Mucosa of descending colon (tissue), 3 donors: Measurements from ENCODE around the gene CHST11. TPM values are rescaled to one million over a fixed set of nuclear protein-coding genes. Genes with fewer than 3 reads are reported as not detected.
A peak's percentile ranks its signal among the peaks of the same experiment; 100 is the strongest.

Source experiments
- ATAC-seq: fragments of 200-7000 bp; cut with Tn5 transposase; one replicate; pipeline ENCODE4 v1.9.1; 2020; ENCODE audit warnings: mild to moderate bottlenecking, moderate library complexity
- DNase-seq, 3 donors: peaks; one replicate each; pipeline ENCODE4 v3.0.0-alpha.2; 2020
- H3K36me3 ChIP-seq: fragments of 200-600 bp; one replicate; pipeline ENCODE4 v1.8.0; 2021; ENCODE audit warnings: low read depth, mild to moderate bottlenecking
- H3K4me1 ChIP-seq: fragments of 200-600 bp; one replicate; pipeline ENCODE4 v1.8.0; 2021; ENCODE audit warnings: low read depth, mild to moderate bottlenecking
- H3K4me3 ChIP-seq: fragments of 200-600 bp; one replicate; pipeline ENCODE4 v1.8.0; 2021; ENCODE audit warnings: mild to moderate bottlenecking
- H3K9me3 ChIP-seq: fragments of 200-600 bp; one replicate; pipeline ENCODE4 v1.8.0; 2021; ENCODE audit warnings: mild to moderate bottlenecking
- intact Hi-C, 2 donors: fragments of 100-400 bp; cut with DNase I in 1 of 2; cut with micrococcal nuclease in 1 of 2; formaldehyde crosslinking; loops; one replicate each; pipeline versions ENCODE4 v1.11.0 to v1.11.1; 2022; cut with DNase I, micrococcal nuclease
- total RNA-seq, 3 donors: library from RNA; stranded (reverse); fragmentation: NEBNext Ultra II Directional in 2 of 3; extraction: Animal tissue kit (Norgen Biotek cat#: 25700) in 2 of 3; gene quantifications; one replicate each; pipeline versions ENCODE4 v1.2.1 to v1.2.4, GENCODE V29; 2021 to 2023
- TF ChIP-seq, protein P1 (sequence below): fragments of 200-600 bp; IDR thresholded peaks from one replicate; pipeline ENCODE4 v1.8.0; 2022; ENCODE audit warnings: antibody characterized with exemption, mild to moderate bottlenecking
- donor health status: DM: no; HTN: no; CAD: no; lungs with moderate emphysema.
- donor health status: DM: no; HTN: no; CAD: no.
- donor health status: DM: no; HTN: yes; CAD: no.

CHST11 gene
- total RNA-seq, 3 donors from 2014 or later = 3.3 to 15.2 (median 6.6) TPM

DNA sequence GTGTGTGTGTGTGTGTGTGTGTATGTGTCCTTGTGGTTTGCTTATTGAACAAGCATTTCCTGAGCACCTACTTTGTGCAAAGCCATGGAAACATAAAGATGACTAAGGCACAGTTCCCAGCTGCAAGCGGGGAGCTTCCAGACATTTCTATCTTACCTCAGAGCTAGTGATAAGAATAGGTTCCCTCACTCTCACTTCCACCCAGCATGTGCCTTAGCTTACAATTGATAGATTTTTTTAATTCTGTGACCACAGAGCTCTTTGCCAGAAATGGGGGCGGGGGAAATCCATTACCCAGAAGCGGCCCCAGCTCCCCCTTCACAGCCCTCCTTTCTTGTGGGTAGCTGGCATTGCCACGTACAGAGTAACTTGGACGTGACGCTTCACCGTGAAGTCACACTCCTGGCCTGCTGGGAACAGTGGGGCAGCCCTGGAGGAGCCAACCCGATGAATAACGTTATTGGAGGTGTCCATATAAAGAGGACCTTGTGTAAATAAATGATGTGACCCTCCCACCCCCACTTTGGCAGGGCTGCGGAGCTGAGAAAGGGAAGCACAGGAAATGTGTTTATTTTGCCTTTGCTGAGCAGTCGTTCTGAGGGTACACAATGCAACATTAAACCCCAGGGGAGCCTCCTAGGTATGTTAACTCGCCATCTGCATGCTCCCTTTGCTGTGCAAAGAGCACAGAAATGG is 238.9 kb downstream of the CHST11 start:
- TF ChIP-seq, protein P1, sequence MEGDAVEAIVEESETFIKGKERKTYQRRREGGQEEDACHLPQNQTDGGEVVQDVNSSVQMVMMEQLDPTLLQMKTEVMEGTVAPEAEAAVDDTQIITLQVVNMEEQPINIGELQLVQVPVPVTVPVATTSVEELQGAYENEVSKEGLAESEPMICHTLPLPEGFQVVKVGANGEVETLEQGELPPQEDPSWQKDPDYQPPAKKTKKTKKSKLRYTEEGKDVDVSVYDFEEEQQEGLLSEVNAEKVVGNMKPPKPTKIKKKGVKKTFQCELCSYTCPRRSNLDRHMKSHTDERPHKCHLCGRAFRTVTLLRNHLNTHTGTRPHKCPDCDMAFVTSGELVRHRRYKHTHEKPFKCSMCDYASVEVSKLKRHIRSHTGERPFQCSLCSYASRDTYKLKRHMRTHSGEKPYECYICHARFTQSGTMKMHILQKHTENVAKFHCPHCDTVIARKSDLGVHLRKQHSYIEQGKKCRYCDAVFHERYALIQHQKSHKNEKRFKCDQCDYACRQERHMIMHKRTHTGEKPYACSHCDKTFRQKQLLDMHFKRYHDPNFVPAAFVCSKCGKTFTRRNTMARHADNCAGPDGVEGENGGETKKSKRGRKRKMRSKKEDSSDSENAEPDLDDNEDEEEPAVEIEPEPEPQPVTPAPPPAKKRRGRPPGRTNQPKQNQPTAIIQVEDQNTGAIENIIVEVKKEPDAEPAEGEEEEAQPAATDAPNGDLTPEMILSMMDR = no peak
- DNase-seq = peak in 1 of 3 donors; percentile 13
- ATAC-seq = peak; percentile 63
- H3K4me3 ChIP-seq = no peak overlapping the region
- H3K4me1 ChIP-seq = no peaks in the 10 kb centered on the region
- intact Hi-C loops = no loop called here
- H3K9me3 ChIP-seq = no peaks in the 10 kb centered on the region
- H3K36me3 ChIP-seq = no peaks in the 10 kb centered on the region

DNA sequence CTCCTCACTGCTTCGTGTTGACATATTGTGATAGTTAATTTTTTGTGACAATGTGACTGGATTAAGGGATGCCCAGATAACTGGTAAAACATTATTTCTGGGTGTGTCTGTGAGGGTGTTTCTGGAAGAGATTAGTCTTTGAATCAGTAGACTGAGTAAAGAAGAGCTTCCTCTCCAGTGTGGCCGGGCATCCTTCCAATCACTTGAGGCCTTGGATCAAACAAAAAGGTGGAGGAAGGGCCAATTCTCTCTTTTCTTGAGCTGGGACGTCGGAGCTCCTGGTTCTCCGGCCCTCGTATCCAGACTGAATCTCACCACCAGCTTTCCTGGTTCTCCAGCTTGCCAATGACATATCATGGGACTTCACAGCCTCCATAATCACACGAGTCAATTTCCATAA is 240.4 kb downstream of the CHST11 start:
- Histone ChIP-seq H3K4me1 (no peaks in the 10 kb centered on the region), H3K9me3 (no peaks in the 10 kb centered on the region), H3K4me3 (no peak overlapping the region), H3K36me3 (no peaks in the 10 kb centered on the region)
- ATAC-seq = no peak
- intact Hi-C loops = no loop called here
- no peak for DNase-seq
- TF ChIP-seq, protein P1 = no peak

DNA sequence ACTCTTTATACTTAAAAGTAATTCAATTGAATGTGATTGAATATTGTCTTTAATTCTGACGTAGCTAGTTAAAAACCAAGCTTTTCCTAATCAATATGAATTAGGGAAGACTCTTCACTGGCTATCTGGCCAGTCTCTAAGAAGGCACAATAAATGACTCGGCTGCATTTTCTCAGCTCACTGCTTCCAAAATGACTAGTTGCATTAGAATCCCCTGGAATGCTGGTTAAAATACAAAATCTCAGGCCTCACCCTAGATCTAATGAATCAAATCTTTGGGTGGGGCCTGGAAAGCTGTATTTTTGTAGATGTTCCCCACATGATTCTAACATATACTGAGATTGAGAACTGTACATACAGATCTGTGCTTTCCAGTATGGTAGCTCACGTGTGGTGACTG is 242.1 kb downstream of the CHST11 start:
- Histone ChIP-seq H3K4me3 (no peak overlapping the region), H3K36me3 (no peaks in the 10 kb centered on the region), H3K4me1 (no peaks in the 10 kb centered on the region), H3K9me3 (no peaks in the 10 kb centered on the region)
- intact Hi-C loops = no loop called here
- ATAC-seq = no peak
- TF ChIP-seq, protein P1 = no peak
- no peak for DNase-seq

DNA sequence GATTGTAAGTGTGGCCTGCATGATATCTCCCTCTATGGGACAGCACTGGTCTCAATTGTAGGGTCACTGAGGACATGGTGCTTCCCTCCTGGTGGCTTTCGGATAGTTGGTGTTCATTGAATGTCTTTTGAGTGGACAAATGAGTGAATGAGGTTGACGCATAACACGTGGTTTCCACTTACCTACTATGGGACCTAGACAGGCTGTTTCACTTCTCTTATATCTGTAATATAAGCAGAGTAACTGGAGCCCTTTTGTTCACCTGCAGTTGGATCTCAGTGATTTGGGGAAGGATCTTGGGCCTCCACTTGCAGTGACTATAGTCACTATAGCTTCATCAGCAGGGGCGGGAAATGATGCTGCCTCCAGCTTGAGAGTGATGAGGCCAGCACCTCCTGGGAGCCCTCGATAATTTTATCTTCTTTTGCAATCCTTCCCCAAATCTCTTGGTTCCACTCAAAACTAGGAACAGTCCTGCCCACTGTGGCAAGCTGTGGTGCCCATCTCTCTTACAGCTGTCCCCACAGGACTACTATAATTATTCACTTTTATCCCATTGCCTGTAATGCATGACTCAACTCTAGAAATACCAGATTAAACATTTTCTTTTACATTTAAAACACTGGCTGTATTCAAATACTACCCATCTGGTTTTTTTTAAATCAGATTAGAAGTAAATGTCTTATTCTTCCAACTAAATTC is 242.9 kb downstream of the CHST11 start:
- H3K36me3 ChIP-seq = no peaks in the 10 kb centered on the region
- TF ChIP-seq, protein P1 = no peak
- DNase-seq (no peak), ATAC-seq (no peak)
- no peaks in the 10 kb centered on the region for H3K9me3 ChIP-seq
- H3K4me3 ChIP-seq = no peak overlapping the region
- intact Hi-C loops = no loop called here
- no peaks in the 10 kb centered on the region for H3K4me1 ChIP-seq

DNA sequence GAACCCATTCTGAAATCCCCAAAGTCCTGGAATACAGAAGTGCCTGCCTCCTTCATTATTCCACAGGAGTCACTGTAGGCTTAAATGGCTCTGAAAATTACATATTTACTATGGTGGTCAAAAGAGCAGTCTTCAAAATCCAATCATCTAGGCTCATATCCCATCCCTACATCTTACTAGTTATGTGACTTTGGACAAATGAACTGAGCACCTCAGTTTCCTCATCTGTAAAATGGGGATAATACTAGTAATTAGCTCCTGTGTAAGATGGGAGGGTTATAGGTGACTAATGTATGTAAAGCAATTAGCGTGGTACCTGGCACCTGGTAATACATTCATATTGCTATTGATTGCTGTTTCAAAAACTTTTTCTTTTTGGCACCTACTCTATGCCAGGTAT is 243.6 kb downstream of the CHST11 start:
- TF ChIP-seq, protein P1 = no peak
- no peaks in the 10 kb centered on the region for H3K4me1 ChIP-seq
- no peaks in the 10 kb centered on the region for H3K36me3 ChIP-seq
- H3K9me3 ChIP-seq = no peaks in the 10 kb centered on the region
- DNase-seq (no peak), ATAC-seq (no peak)
- intact Hi-C loops = no loop called here
- no peak overlapping the region for H3K4me3 ChIP-seq
